Neural progenitor cell (in vitro differentiated cells): ENCODE measurements around the gene PGM5. TPM values are rescaled to one million over a fixed set of nuclear protein-coding genes. Genes with fewer than 3 reads are reported as not detected.

ENCODE experiments used
- DNase-seq: peaks from one replicate; pipeline ENCODE4 v3.0.0-alpha.2; 2016; ENCODE audit warnings: low spot score
- H2AFZ ChIP-seq: fragments of 200-600 bp; sonication (generic); replicated peaks from 2 replicates; pipeline ENCODE4 v1.6.1; 2016; ENCODE audit warnings: antibody characterized with exemption
- H3F3A ChIP-seq: fragments of 200-600 bp; sonication (generic); 2 replicates; pipeline ENCODE4 v1.6.1; 2016; ENCODE audit warnings: antibody characterized with exemption, low read depth
- H3K27ac ChIP-seq: fragments of 200-600 bp; sonication (generic); 2 replicates; pipeline ENCODE4 v1.5.1; 2016; ENCODE audit warnings: mild to moderate bottlenecking
- H3K27me3 ChIP-seq: fragments of 200-600 bp; sonication (generic); 2 replicates; pipeline ENCODE4 v1.6.1; 2016; ENCODE audit warnings: mild to moderate bottlenecking, moderate library complexity
- H3K36me3 ChIP-seq: fragments of 200-600 bp; sonication (generic); 2 replicates; pipeline ENCODE4 v1.5.1; 2016
- H3K4me1 ChIP-seq: fragments of 200-600 bp; sonication (generic); 2 replicates; pipeline ENCODE4 v1.6.1; 2016; ENCODE audit warnings: mixed run types
- H3K4me2 ChIP-seq: fragments of 200-600 bp; sonication (generic); 2 replicates; pipeline ENCODE4 v1.6.1; 2016
- H3K4me3 ChIP-seq: fragments of 200-600 bp; sonication (generic); 2 replicates; pipeline ENCODE4 v1.5.1; 2016
- H3K79me2 ChIP-seq: fragments of 200-600 bp; sonication (generic); 2 replicates; pipeline ENCODE4 v1.6.1; 2016; ENCODE audit warnings: low read depth
- H3K9ac ChIP-seq: fragments of 200-600 bp; sonication (generic); 2 replicates; pipeline ENCODE4 v1.6.1; 2016
- H3K9me3 ChIP-seq: fragments of 200-600 bp; sonication (generic); 2 replicates; pipeline ENCODE4 v1.5.1; 2016; ENCODE audit warnings: low read depth
- H4K20me1 ChIP-seq: fragments of 200-600 bp; sonication (generic); 2 replicates; pipeline ENCODE4 v1.6.1; 2016; ENCODE audit warnings: low read depth
- H3K27ac Mint-ChIP-seq: 3 replicates; pipeline ENCODE4 v1.8.0; 2021; ENCODE audit warnings: mixed read lengths
- H3K27me3 Mint-ChIP-seq: 2 replicates; pipeline ENCODE4 v1.8.0; 2022; ENCODE audit warnings: low read depth, mild to moderate bottlenecking, inconsistent platforms, moderate library complexity, mixed read lengths; ENCODE audit not compliant: insufficient read depth
- H3K36me3 Mint-ChIP-seq: 3 replicates; pipeline ENCODE4 v1.8.0; 2021; ENCODE audit warnings: mixed read lengths
- H3K4me1 Mint-ChIP-seq: 3 replicates; pipeline ENCODE4 v1.8.0; 2021; ENCODE audit warnings: mixed read lengths
- H3K4me3 Mint-ChIP-seq: 3 replicates; pipeline ENCODE4 v1.8.0; 2021; ENCODE audit warnings: mild to moderate bottlenecking, moderate library complexity, mixed read lengths
- H3K9me3 Mint-ChIP-seq: 3 replicates; pipeline ENCODE4 v1.8.0; 2020; ENCODE audit warnings: mixed read lengths
- CTCF ChIP-seq: fragments of 200-600 bp; sonication (generic); IDR thresholded peaks from 2 replicates; pipeline ENCODE4 v1.5.1; 2017; ENCODE audit warnings: antibody characterized with exemption, mild to moderate bottlenecking
- EZH2 ChIP-seq: fragments of 200-600 bp; sonication (generic); IDR thresholded peaks from 2 replicates; pipeline ENCODE4 v1.6.1; 2017; ENCODE audit warnings: antibody characterized with exemption, mild to moderate bottlenecking, moderate library complexity
- EZH2phosphoT487 ChIP-seq: fragments of 200-600 bp; sonication (generic); IDR thresholded peaks from 2 replicates; pipeline ENCODE4 v1.6.1; 2017; ENCODE audit warnings: antibody characterized with exemption
- total RNA-seq: library from RNA; depleted of rRNA; stranded (reverse); fragments of >200 nt; gene quantifications from 2 replicates; pipeline ENCODE4 v1.2.3, GENCODE V29; 2015; ENCODE audit warnings: low replicate concordance

Gene PGM5
- total RNA-seq, 1 donor from 2014 or later: 2.0 TPM

GRCh38 chr9:68416936-68417564 lies 60.6 kb downstream of the PGM5 start:
- Mint-ChIP-seq H3K36me3 (no peaks in the 10 kb centered on the region), H3K4me3 (no peak overlapping the region), H3K27ac (no peak overlapping the region), H3K9me3 (no peaks in the 10 kb centered on the region), H3K27me3 (peaks cover 6% of the 10 kb centered on the region), H3K4me1 (peaks cover 30% of the 10 kb centered on the region)
- Histone ChIP-seq H3K9me3 (no peaks in the 10 kb centered on the region), H3K4me1 (peaks cover 15% of the 10 kb centered on the region), H3K9ac (no peak overlapping the region), H3K4me2 (no peak overlapping the region), H3K36me3 (no peaks in the 10 kb centered on the region), H3K27me3 (peaks cover 48% of the 10 kb centered on the region), H3K79me2 (no peaks in the 10 kb centered on the region), H2AFZ (no peak overlapping the region), H3K27ac (no peak overlapping the region), H3K4me3 (no peak overlapping the region), H4K20me1 (no peaks in the 10 kb centered on the region), H3F3A (peaks cover 11% of the 10 kb centered on the region)
- TF ChIP-seq EZH2phosphoT487 (no peak), CTCF (peak; percentile 49)
- peak; percentile 58 for DNase-seq

- Histone ChIP-seq H3K9ac (no peak overlapping the region), H3K4me3 (no peak overlapping the region), H2AFZ (no peak overlapping the region), H3K4me2 (peak overlapping the region; percentile 31), H3K79me2 (no peaks in the 10 kb centered on the region), H4K20me1 (no peaks in the 10 kb centered on the region), H3K27me3 (peaks cover 51% of the 10 kb centered on the region), H3K4me1 (peaks cover 15% of the 10 kb centered on the region), H3K9me3 (no peaks in the 10 kb centered on the region), H3K27ac (no peak overlapping the region), H3K36me3 (no peaks in the 10 kb centered on the region), H3F3A (peaks cover 11% of the 10 kb centered on the region)
- Mint-ChIP-seq H3K27me3 (peaks cover 6% of the 10 kb centered on the region), H3K9me3 (no peaks in the 10 kb centered on the region), H3K27ac (no peak overlapping the region), H3K4me3 (no peak overlapping the region), H3K36me3 (no peaks in the 10 kb centered on the region), H3K4me1 (peaks cover 30% of the 10 kb centered on the region)
- TF ChIP-seq EZH2phosphoT487 (peak; percentile 20), CTCF (no peak)
- DNase-seq: peak; percentile 20
Measured at GRCh38 chr9:68417762-68418161, 61.4 kb downstream of the PGM5 start.

GRCh38 chr9:68418259-68418845 lies 61.9 kb downstream of the PGM5 start:
- Histone ChIP-seq H3K4me1 (peaks cover 15% of the 10 kb centered on the region), H3K27me3 (peaks cover 51% of the 10 kb centered on the region), H4K20me1 (no peaks in the 10 kb centered on the region), H3F3A (peaks cover 11% of the 10 kb centered on the region), H3K9ac (no peak overlapping the region), H3K79me2 (no peaks in the 10 kb centered on the region), H3K27ac (no peak overlapping the region), H2AFZ (no peak overlapping the region), H3K36me3 (no peaks in the 10 kb centered on the region), H3K9me3 (no peaks in the 10 kb centered on the region), H3K4me3 (no peak overlapping the region), H3K4me2 (peak overlapping the region; percentile 31)
- Mint-ChIP-seq H3K36me3 (no peaks in the 10 kb centered on the region), H3K9me3 (no peaks in the 10 kb centered on the region), H3K27me3 (peaks cover 6% of the 10 kb centered on the region), H3K4me1 (peaks cover 30% of the 10 kb centered on the region), H3K4me3 (no peak overlapping the region), H3K27ac (no peak overlapping the region)
- DNase-seq: peak; percentile 18
- TF ChIP-seq EZH2 (no peak), CTCF (no peak), EZH2phosphoT487 (no peak)
